Activated CD4-positive, CD25-positive, alpha-beta regulatory T cell (primary cell): ENCODE data around the gene CATSPERD.
"Not testable (repeated sequence)": the region's sequence is repeated elsewhere in the genome, so short reads cannot be mapped to it uniquely, and the experiment has no call there.

ENCODE experiments used
- DNase-seq, 4 experiments: peaks; one replicate each; lab custom pipeline; 2025; lab: John Stamatoyannopoulos, UW

The CATSPERD gene

DNA sequence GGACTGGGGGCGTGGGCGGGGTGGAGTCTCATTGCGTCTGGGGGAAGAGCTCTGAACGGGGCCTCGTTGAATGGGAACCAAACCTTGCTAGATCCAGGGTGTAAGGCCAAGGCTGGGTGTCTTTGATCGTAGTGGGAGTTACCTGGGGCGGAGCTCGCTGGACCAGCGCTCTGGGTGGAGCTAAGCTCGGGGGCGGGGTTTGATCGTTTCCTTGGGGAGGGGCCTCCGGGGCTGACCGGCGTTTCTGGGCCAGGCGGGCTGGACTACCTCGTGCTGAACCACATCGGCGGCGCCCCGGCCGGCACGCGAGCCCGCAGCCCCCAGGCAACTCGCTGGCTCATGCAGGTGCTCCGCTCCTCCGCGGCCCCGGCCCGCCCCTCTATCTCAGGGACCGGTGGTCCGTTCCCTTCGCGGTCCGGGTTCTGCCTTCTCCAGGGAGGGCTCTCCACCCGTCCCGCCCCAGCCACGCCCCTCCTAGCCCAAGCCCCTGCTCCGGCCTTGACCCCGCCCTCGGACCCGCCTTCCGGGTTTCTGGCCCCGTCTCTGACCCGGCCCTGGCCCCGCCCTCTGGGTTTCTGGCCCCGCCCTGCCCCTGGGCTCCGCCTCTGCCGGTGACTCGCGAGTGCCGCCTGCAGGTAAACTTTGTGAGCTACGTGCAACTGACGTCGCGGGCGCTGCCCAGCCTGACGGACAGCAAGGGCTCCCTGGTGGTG is 33.6 kb upstream of the CATSPERD start:
- DNase-seq, result peak; percentile 85 to 99 (median 92)

DNA sequence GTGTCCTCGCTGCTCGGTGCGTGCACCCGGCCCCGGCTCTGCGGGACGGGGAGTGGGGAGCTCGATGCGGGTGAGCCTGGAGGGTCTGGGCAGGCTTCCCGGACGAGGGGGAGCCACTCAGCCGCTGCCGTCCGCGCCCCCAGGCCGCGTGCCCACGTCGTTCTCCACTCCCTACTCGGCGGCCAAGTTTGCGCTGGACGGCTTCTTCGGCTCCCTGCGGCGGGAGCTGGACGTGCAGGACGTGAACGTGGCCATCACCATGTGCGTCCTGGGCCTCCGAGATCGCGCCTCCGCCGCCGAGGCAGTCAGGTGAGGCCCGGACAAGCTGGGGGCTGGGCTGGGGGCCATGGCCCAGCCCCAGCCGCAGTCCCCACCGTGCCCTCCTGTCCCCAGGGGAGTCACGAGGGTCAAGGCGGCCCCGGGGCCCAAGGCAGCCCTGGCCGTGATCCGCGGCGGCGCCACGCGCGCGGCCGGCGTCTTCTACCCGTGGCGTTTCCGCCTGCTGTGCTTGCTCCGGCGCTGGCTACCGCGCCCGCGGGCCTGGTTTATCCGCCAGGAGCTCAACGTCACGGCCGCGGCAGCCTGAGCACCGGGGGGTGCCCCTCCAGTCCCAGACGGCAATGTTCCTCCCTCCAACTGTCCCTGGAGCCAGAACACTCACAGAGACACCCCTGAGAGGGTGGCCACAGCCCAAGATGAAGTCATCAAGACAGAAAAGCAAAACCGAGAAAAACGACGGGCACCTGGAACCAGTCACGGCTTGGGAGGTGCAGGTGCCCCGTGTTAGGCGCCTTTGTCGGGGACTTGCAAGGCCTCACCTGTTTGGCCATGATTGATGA is 32.9 kb upstream of the CATSPERD start:
- DNase-seq, result no peak

DNA sequence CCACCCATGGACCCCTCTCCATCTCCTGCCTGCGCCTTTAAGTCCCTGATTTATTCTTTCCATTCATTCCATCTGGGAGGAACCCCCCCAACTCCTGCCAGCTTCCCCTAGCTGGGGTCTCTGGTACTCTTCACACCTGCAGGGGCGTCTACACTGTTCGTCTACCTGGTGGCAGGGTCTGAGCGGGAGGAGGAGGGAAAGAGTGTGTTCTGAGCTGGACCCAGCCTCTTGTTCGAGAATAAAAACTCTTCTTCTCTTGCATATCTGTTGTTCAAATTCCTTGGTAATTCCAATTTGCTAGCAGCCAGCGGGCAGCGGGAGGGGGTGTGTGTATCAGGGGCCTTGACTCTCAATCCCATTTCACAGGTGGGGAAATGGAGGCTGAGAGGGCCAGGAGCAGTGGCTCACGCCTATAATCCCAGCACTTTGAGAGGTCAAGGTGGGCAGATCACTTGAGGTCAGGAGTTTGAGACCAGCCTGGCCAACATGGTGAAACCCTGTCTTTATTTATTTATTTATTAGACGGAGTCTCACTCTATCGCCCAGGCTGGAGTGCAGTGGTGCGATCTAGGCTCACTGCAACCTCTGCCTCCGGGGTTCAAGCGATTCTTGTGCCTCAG is 32.1 kb upstream of the CATSPERD start:
- DNase-seq, result not testable (repeated sequence)

DNA sequence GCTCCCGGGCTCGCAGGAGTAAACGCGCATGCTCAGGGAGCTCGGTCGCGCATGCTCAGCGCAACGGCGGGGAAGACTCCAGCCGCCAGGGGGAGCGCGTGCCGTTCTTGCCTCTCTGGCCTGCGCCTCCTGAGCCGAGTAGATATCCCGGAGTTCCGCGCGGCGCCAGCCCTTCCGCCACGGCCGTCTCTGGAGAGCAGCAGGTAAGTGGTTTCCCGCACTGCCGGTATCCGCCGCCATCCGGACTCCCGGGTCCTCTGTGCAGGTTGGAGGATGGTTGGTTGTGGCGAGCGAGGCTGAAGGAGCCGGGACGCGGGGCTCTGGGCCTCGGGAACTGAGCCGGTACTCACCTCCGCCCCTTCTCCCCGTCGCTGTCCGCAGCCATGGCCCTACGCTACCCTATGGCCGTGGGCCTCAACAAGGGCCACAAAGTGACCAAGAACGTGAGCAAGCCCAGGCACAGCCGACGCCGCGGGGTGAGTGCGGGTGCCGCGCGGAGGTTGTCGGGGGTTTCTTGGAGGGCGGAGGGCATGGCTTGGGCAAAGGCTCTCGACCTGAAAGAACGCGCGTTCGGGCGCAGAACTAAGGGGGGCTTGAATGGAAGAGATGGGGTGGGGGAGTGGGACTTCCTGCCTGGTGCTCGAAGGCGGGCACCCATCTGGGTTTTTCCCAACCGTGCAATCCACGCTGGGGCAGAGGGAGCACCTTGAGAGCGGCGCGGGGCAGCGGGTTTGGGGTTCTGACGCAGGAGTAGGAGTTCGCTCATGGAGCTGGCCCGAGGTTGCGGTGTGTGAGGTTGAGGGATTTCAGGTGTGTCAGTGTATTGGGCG is 30.1 kb upstream of the CATSPERD start, which contains the start of gene RPL36:
Gene RPL36, plus strand, starts transcription at position 171 of the 830 bp plus-strand sequence. Its CDS starts 213 bp downstream, at position 384.
- DNase-seq, result peak; percentile 96 to 99 (median 98)

DNA sequence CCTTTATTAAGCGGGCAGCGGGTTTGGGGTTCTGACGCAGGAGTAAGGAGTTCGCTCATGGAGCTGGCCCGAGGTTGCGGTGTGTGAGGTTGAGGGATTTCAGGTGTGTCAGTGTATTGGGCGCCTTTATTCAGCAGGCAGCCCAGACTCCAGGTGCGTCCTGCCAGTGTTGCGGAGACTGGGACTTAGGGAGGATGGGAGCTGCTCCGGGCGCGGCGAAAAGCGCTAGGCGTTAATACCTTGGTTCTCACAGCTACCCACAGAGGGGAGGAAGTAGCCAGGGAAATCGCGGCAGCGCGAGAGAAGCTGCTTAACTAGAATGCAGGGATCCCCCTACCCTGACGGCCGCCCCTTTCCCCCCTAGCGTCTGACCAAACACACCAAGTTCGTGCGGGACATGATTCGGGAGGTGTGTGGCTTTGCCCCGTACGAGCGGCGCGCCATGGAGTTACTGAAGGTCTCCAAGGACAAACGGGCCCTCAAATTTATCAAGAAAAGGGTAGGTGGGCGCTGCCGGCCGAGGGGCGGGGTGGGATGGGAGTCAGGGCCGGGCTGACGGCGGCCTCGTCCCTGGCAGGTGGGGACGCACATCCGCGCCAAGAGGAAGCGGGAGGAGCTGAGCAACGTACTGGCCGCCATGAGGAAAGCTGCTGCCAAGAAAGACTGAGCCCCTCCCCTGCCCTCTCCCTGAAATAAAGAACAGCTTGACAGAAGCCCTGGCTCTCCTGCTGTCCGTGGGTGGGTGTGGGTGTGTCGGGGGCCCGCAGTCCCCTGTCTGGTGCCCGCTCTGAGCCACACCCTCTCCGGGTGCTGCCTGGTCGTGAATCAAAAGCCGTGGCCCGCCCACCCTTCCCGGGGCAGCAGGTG is 29.2 kb upstream of the CATSPERD start:
- peak in 1 of 4 experiments; percentile 38 for DNase-seq

DNA sequence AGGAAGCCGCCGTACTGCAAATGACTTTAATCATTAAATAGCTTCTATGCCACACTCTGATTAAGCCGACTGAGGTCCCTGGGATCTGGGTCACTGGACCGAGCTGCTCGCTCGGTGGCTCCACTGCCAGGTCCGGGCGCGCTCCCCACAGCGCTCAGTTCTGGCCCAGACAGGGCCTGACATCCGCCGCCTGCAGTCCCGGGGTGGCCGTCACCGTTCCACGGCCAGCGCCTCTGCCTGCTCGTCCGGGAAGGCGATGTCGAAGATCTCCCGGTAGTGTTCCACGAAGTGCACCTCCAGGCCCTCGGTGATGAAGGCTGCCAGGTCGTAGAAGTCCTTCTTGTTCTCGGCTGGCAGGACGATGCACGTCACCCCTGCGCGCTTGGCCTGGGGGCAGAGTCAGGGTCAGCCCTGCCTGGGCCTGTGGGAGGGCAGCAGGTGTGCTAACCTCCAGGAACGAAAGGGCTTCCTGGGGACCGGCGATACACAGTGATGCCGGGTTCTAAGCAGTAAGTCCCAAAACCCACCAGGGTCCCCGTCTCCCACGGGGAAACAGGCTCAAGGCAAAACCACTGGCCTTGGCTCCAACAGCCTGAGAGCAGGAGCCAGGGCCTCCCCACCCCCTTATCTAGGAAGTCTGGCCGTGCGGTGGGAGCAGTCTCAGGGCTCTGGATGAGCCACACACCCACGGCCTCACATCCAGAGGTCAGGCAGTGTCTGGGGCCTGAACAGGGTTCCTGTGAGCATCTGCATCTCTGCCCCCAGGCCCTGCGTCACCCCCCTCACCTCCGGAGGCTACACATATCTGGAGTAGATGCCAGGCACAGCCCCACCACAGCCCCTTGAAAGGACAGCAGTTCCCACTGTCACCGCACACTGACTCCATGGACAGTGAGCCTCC is 28.4 kb upstream of the CATSPERD start:
- no peak for DNase-seq

DNA sequence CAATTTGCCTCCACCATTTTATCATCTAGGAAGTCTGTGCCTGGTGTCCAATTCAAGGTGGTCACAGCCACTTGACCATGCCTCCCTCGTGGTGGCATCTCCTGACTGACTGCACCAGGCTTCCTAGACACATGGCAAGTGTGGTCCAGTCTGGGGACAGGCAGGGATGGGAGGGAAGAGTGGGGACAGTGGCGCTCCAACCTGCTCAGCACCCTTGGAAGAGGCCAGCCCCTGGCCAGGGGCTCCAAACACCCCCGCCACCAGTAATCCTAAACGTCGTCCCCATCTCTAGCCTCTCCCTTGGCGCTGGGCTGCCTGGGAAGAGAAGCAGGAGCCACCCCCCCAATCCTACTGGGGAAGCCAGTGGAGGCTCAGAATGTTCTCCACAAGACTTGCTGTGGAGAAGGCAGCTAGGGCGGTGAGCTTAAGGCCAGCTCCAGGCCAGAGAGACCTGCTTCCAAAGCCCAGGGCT is 27.7 kb upstream of the CATSPERD start:
- no peak for DNase-seq

DNA sequence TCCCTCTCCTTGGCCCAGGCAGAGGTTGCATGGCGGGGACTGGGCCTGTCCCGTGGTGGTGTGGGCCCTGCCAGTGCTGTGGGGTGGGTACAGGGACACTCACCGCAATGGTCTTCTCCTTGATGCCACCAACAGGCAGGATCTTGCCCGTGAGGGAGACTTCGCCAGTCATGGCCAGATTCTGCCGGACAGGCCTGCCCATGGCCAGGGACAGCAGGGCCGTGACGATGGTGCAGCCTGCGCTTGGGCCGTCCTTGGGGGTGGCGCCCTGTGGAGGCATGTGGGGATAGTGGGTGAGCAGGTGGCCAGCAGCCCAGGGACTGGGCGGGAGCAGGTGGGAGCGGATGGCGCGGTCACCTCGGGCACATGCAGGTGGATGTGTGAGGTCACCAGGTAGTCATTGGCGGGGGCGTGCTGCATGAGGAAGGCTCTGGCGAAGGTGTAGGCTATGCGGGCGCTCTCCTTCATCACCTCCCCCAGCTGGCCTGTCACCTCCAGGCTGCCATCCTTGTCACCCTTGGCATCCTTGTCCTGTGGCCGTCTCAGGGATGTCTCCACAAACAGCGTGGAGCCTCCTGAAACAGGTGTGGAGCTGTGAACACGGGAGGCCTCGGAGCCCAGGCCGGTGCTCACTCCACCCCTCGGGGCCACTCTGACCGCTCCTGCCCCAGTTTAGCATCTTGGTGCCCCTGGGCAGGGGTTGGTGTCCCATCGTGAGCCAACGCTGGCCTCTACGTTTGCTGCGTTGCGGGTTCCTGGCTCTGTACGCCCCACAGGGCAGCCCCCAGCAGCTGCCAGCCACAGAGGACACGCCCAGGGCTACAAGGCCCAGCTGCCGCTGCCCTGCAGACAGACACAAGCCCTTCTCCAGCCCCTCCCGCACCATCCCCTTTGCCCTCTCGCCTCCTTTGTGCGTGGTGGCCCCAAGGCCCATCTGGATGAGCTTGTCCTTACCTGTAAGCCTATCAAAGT is 27.0 kb upstream of the CATSPERD start:
- no peak for DNase-seq

DNA sequence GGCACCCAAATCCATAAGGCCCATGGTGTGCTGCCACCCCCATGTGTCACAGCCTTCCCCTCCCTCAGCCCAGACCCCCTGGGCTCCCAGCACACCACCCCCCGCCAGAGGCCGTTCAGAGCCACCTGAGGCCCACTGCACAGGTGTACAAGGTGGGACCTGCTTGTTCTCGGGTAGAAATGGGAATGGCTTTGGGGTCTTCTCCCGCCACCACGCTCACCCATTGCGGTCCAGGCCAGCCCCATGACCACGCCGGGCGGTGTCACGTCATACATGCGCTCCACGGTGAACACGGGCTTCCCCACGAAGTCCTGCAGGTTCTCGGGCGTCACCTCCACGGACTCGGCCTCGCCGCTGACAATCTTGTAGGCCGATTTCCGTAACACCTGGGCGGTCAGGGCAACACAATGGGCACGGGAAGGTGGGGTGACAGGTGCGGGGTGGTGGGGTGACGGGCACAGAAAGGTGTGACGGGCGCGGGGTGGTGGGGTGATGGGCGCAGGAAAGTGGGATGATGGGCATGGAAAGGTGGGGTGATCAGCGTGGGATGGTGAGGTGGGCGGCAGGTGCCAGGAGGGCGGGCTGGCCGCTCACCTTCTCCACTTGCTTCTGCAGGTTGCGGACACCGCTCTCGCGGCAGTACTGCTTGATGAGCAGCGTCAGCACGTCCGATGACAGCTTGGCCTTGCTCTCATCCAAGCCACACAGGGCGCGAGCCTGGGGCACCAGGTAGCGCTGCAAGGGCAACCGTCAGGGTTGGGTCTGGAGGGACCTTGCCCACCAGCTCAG is 26.1 kb upstream of the CATSPERD start:
- no peak for DNase-seq

DNA sequence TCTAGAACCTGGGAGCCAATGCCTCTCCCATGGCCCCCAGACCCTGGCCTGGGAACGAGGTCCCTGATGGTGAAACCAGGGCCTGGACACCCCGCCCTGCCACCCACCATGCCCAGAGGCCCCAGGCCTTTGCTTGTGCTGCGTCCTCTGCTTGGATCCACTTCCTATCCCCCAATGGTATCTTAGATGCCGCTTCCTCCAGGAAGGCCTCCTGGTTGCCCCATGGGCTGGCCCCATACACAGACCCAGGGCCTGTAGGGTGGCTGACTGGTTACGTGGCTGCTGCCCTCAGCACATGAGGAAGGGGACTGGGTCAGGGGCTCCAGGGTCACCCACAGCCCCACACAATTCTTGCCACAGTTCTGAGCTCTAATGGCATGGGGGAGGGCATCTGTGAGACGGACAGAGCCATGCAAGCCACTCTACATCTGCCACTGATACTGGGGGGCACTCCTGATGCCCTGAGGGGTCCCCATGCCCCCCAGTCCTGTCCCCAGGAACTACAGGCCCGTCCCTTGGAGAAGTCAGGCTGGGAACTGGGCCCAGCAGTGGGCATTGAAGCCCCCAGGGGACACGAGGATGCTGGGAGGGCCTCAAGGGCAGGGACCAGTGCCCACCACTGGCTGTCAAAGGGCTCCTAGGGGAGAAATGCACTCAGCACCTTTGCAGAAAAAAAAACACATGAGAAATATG is 25.3 kb upstream of the CATSPERD start:
- no peak for DNase-seq

DNA sequence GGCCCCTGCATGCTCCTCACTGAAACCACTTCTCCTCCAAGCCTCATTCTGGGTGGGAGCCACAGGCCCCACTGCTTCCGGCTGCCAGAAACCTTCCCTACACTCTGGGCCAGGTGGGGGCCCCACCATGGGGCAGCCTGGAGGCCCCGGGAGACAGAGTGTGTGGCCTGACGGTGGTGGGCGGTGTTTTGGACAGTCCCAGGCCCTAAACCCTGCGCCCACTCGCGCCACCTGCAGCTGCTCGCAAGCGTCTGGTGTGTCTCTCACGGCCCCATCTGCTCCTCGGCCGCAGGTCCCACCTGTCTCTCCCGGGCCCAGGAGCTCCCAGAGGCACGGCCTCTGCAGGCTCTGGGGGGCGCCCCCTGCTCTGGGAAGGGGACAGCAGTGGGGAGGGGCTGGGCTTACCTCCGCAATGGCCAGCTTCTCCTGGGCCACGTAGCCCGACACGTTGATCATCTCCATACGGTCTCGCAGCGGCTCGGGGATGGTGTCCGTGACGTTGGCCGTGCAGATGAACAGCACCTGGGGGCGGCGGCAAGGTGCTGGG is 24.7 kb upstream of the CATSPERD start:
- no peak for DNase-seq

DNA sequence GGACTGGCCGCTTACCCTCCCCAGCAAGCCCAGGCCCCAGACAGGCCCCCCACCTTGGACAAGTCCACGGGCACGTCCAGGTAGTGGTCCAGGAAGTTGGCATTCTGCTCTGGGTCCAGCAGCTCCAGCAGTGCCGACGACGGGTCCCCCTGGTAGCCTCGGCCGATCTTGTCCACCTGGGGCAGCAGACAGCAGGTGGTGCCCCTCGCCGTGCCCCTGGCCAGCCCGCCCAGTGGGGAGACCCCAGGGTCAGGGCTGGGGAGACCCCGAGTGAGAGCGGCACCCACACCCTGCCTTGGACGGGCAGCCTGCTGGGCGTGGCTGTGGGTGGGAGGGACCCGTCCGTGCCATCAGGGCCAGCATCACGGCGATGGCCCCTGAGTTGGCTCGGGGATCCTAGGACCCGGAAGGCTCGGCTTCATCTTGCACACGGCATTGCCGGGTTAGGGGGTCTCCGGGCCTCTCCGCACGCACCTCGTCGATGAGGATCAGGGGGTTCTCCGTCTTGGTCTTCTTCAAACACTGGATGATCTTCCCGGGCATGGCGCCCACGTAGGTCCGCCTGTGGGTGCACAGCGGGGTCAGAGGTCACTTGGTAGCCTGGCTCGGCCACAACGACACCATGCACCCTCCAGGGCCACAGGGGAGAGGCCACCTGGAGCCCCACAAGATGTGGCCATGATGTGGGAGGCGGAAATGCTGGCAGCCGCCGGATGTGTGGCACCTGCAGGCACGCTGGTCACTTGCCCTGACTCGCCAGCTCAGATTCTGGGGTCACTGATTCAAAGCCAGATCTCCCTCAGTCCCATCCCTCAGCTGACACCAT is 24.0 kb upstream of the CATSPERD start:
- no peak for DNase-seq

DNA sequence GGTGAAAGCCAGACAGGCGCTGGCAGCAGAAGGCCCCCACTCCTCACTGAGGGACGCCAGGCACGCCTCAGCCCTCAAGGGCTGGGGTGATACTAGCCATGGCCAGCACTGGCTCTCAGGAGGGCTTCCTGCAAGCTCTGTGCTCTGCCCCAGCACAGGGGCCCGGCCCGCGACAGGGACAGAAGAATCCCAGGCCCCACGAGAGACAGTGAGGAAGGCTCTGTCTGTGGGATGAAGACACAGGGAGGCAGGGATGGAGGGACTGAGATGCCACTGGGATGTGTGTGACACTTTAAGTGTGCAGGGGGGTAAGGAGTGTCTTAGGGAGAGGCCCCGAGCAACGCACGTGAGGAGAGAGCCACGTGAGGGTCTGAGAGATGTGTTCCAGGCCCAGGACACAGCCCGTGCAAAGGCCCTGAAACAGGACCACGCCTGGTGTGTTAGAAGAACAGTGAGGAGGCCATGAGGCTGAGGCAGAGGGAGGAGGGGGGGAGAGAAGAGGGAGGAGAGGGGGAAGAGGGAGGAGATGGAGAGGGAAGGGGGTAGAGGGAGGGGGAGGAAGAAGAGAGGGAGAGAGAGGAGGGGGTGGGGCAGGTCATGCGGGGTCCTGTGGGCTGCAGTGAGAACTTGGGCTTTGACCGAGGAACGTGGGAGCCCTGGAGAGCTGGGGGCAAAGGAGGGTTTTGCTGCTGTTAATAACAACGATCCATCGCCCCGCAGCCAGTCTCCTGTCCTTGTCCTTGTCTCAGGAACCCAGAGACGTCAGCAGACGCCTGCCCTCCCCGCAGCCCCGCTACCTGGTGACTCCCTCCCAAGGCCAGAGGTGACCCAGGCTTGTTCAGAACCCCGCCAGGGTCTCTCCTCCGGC is 23.2 kb upstream of the CATSPERD start:
- no peak for DNase-seq

DNA sequence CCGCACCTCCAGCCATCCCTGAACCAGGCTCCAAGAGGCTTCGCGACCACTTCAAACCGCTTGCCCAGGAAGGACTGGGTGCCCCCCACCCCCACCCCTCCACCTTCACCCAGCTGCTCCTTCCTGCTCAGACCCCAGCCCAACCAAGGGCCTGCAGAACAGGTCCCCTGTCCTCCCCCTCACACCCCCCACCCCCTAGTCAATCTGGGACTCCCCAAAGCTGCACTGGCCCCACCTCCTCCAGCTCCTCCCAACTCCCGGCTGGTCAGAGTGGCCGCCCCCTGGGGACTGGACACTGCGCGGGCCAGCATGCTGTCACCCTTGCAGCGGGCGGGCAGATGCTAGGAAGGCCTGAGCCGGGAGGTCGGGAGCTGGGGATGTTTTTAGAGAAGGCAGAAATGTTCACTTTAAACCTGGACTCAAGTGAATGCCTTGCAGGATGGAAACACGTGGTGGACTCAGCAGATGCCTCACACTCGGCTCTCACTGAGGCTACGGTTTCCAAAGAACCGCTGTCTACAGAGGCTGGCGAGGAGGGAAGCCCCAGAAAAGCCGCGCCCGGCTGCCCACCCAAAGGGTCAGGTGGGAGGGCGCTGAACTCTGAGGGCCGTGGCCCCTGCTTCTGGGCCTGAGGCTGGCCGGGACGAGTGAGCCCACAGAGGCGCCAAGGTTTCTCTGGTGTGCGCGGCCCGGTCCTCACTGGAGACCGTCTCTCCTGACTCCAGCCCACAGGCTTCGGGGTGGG is 22.4 kb upstream of the CATSPERD start:
- no peak for DNase-seq
